ENCODE measurements around the gene C10orf67.

The C10orf67 gene

GRCh38 chr10:23381298-23382040 is 36.9 kb upstream of the C10orf67 start:
- no peak for DNase-seq (ENCODE audit: low read depth, low spot score)
- H3K4me3 ChIP-seq (ENCODE audit: low read depth, low read length) = no peak overlapping the region
- no peak for TF ChIP-seq CTCF (IDR thresholded peaks at IDR 0.05; ENCODE audit: low read depth, low read length)
- in situ Hi-C loops (cut with HindIII; ENCODE audit: low sequenced_read_pairs) = no loop called here

GRCh38 chr10:23379686-23380085 is 35.1 kb upstream of the C10orf67 start:
- in situ Hi-C loops (cut with HindIII; ENCODE audit: low sequenced_read_pairs) = no loop called here
- H3K4me3 ChIP-seq (ENCODE audit: low read depth, low read length) = no peak overlapping the region
- TF ChIP-seq CTCF (IDR thresholded peaks at IDR 0.05; ENCODE audit: low read depth, low read length) = no peak
- DNase-seq (ENCODE audit: low read depth, low spot score) = no peak

- no peak for DNase-seq (ENCODE audit: low read depth, low spot score)
- no peak overlapping the region for H3K4me3 ChIP-seq (ENCODE audit: low read depth, low read length)
- in situ Hi-C loops (cut with HindIII; ENCODE audit: low sequenced_read_pairs) = no loop called here
- TF ChIP-seq CTCF (IDR thresholded peaks at IDR 0.05; ENCODE audit: low read depth, low read length) = no peak
These were observed 31.6 kb upstream of the C10orf67 start for GRCh38 chr10:23376229-23376655.

- no peak for TF ChIP-seq CTCF (IDR thresholded peaks at IDR 0.05; ENCODE audit: low read depth, low read length)
- in situ Hi-C loops (cut with HindIII; ENCODE audit: low sequenced_read_pairs) = no loop called here
- H3K4me3 ChIP-seq (ENCODE audit: low read depth, low read length) = no peak overlapping the region
- no peak for DNase-seq (ENCODE audit: low read depth, low spot score)
These were observed 30.8 kb upstream of the C10orf67 start for GRCh38 chr10:23375366-23375765.

GRCh38 chr10:23373156-23373555 is 28.6 kb upstream of the C10orf67 start:
- in situ Hi-C loops (cut with HindIII; ENCODE audit: low sequenced_read_pairs) = no loop called here
- no peak overlapping the region for H3K4me3 ChIP-seq (ENCODE audit: low read depth, low read length)
- DNase-seq (ENCODE audit: low read depth, low spot score) = no peak
- no peak for TF ChIP-seq CTCF (IDR thresholded peaks at IDR 0.05; ENCODE audit: low read depth, low read length)

GRCh38 chr10:23371073-23371472 is 26.5 kb upstream of the C10orf67 start:
- H3K4me3 ChIP-seq (ENCODE audit: low read depth, low read length) = no peak overlapping the region
- TF ChIP-seq CTCF (IDR thresholded peaks at IDR 0.05; ENCODE audit: low read depth, low read length) = no peak
- DNase-seq (ENCODE audit: low read depth, low spot score) = no peak
- in situ Hi-C loops (cut with HindIII; ENCODE audit: low sequenced_read_pairs) = no loop called here
